IPS-18a (cell line): ENCODE data around the gene CDH4.

Source experiments
- H3K27ac ChIP-seq: one replicate; pipeline ENCODE4 v1.5.1; 2013; ENCODE audit warnings: low read length
- H3K27me3 ChIP-seq: one replicate; pipeline ENCODE4 v1.6.1; 2013; ENCODE audit warnings: mild to moderate bottlenecking, low read length; ENCODE audit not compliant: control insufficient read depth, insufficient read depth
- H3K36me3 ChIP-seq: one replicate; pipeline ENCODE4 v1.6.1; 2013; ENCODE audit warnings: low read depth, low read length; ENCODE audit not compliant: control insufficient read depth
- H3K4me1 ChIP-seq: one replicate; pipeline ENCODE4 v1.6.1; 2013; ENCODE audit warnings: low read depth, low read length; ENCODE audit not compliant: control insufficient read depth
- H3K4me3 ChIP-seq: one replicate; pipeline ENCODE4 v1.5.1; 2013; ENCODE audit warnings: low read length
- H3K9ac ChIP-seq: one replicate; pipeline ENCODE4 v1.6.1; 2013; ENCODE audit warnings: mild to moderate bottlenecking, low read length, moderate library complexity
- H3K9me3 ChIP-seq: one replicate; pipeline ENCODE4 v1.6.1; 2013; ENCODE audit warnings: low read depth, low read length; ENCODE audit not compliant: control insufficient read depth

Gene CDH4

GRCh38 chr20:61951695-61952533 is 699.9 kb downstream of the CDH4 start:
- H3K9ac ChIP-seq, result no peak overlapping the region
- H3K4me3 ChIP-seq, result no peak overlapping the region
- H3K9me3 ChIP-seq, result no peaks in the 10 kb centered on the region
- H3K4me1 ChIP-seq, result no peaks in the 10 kb centered on the region
- no peak overlapping the region for H3K27ac ChIP-seq
- H3K36me3 ChIP-seq, result no peaks in the 10 kb centered on the region
- H3K27me3 ChIP-seq, result no peaks in the 10 kb centered on the region

GRCh38 chr20:61953037-61954021 is 701.3 kb downstream of the CDH4 start:
- H3K4me1 ChIP-seq, result no peaks in the 10 kb centered on the region
- no peaks in the 10 kb centered on the region for H3K36me3 ChIP-seq
- H3K4me3 ChIP-seq, result no peak overlapping the region
- no peaks in the 10 kb centered on the region for H3K27me3 ChIP-seq
- no peak overlapping the region for H3K9ac ChIP-seq
- H3K9me3 ChIP-seq, result no peaks in the 10 kb centered on the region
- no peak overlapping the region for H3K27ac ChIP-seq

GRCh38 chr20:61954276-61955021 is 702.4 kb downstream of the CDH4 start:
- no peaks in the 10 kb centered on the region for H3K27me3 ChIP-seq

GRCh38 chr20:61955668-61956395 is 703.8 kb downstream of the CDH4 start:
- Histone ChIP-seq H3K4me1 (peaks cover 3% of the 10 kb centered on the region), H3K27ac (no peak overlapping the region), H3K36me3 (no peaks in the 10 kb centered on the region), H3K4me3 (no peak overlapping the region), H3K9me3 (no peaks in the 10 kb centered on the region), H3K9ac (no peak overlapping the region), H3K27me3 (no peaks in the 10 kb centered on the region)

More at GRCh38 chr20:61954276-61955021, 702.4 kb downstream of the CDH4 start:
- no peak overlapping the region for H3K4me3 ChIP-seq
- H3K4me1 ChIP-seq, result peaks cover 1% of the 10 kb centered on the region
- no peaks in the 10 kb centered on the region for H3K36me3 ChIP-seq
- H3K27ac ChIP-seq, result no peak overlapping the region
- H3K9ac ChIP-seq, result no peak overlapping the region
- H3K9me3 ChIP-seq, result no peaks in the 10 kb centered on the region

- Histone ChIP-seq H3K4me1 (peaks cover 3% of the 10 kb centered on the region), H3K36me3 (no peaks in the 10 kb centered on the region), H3K4me3 (no peak overlapping the region), H3K27ac (no peak overlapping the region), H3K9ac (no peak overlapping the region), H3K27me3 (no peaks in the 10 kb centered on the region), H3K9me3 (no peaks in the 10 kb centered on the region)
These were observed 704.6 kb downstream of the CDH4 start for GRCh38 chr20:61956396-61957342.

- Histone ChIP-seq H3K4me1 (peaks cover 3% of the 10 kb centered on the region), H3K4me3 (no peak overlapping the region), H3K9me3 (no peaks in the 10 kb centered on the region), H3K9ac (no peak overlapping the region), H3K36me3 (no peaks in the 10 kb centered on the region), H3K27me3 (no peaks in the 10 kb centered on the region), H3K27ac (no peak overlapping the region)
These were observed 706.1 kb downstream of the CDH4 start for GRCh38 chr20:61957961-61958715.

GRCh38 chr20:61958773-61959700 is 707.0 kb downstream of the CDH4 start:
- H3K36me3 ChIP-seq, result no peaks in the 10 kb centered on the region
- H3K27ac ChIP-seq, result no peak overlapping the region
- peaks cover 3% of the 10 kb centered on the region for H3K4me1 ChIP-seq
- H3K9me3 ChIP-seq, result no peaks in the 10 kb centered on the region
- H3K27me3 ChIP-seq, result no peaks in the 10 kb centered on the region
- H3K4me3 ChIP-seq, result no peak overlapping the region
- H3K9ac ChIP-seq, result no peak overlapping the region

GRCh38 chr20:61960836-61961235 is 708.8 kb downstream of the CDH4 start:
- H3K9me3 ChIP-seq, result no peaks in the 10 kb centered on the region
- H3K27ac ChIP-seq, result no peak overlapping the region
- H3K27me3 ChIP-seq, result no peaks in the 10 kb centered on the region
- no peak overlapping the region for H3K9ac ChIP-seq
- no peak overlapping the region for H3K4me3 ChIP-seq
- peaks cover 3% of the 10 kb centered on the region for H3K4me1 ChIP-seq
- no peaks in the 10 kb centered on the region for H3K36me3 ChIP-seq

GRCh38 chr20:61963149-61963548 is 711.1 kb downstream of the CDH4 start:
- no peaks in the 10 kb centered on the region for H3K36me3 ChIP-seq
- H3K9me3 ChIP-seq, result no peaks in the 10 kb centered on the region
- peaks cover 3% of the 10 kb centered on the region for H3K4me1 ChIP-seq
- H3K4me3 ChIP-seq, result no peak overlapping the region
- H3K9ac ChIP-seq, result no peak overlapping the region
- H3K27me3 ChIP-seq, result no peaks in the 10 kb centered on the region
- no peak overlapping the region for H3K27ac ChIP-seq
